ENCODE data around the gene LMO1. TPM values are rescaled to one million over a fixed set of nuclear protein-coding genes. Genes with fewer than 3 reads are reported as not detected.

Gene LMO1
- total RNA-seq, 1 experiment from 2014 or later: 0.27 TPM

DNA sequence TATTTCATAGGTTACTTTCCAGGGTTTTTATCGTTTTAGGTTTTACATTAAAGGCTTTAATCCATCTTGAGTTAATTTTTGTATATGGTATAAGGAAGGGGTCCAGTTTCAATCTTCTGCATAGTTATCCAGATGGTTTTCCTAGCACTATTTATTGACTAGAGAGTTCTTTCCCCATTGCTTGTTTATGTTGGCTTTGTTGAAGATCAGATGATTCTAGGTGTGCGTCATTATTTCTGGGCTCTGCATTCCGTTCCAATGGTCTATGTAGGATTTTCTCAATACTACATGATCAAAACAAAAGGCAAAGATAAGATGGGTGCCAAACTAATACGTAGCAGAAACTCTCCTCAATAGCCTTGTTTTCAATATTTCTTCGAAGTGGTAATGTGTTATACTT, 80.6 kb downstream of the LMO1 start:
- CTCF ChIA-PET: no interaction called here
- Histone ChIP-seq H4K20me1 (ENCODE audit: insufficient read depth) (no peaks in the 10 kb centered on the region), H3K4me2 (ENCODE audit: low read length) (no peak overlapping the region), H2AFZ (ENCODE audit: low read depth, low read length, poor library complexity, severe bottlenecking) (no peak overlapping the region), H3K4me3 (replicated peaks in 1 of 2; ENCODE audit: low read depth in 1 of 2, low read length in 2 of 2) (no peak overlapping the region), H3K27me3 (ENCODE audit: insufficient read depth, low read length) (no peaks in the 10 kb centered on the region), H3K27ac (ENCODE audit: low read depth, low read length) (no peak overlapping the region), H3K36me3 (ENCODE audit: control insufficient read depth in 1 of 2, insufficient read depth in 2 of 2, low read length in 2 of 2) (no peaks in the 10 kb centered on the region), H3K9ac (ENCODE audit: low read length) (no peak overlapping the region), H3K4me1 (ENCODE audit: control insufficient read depth in 1 of 2, insufficient read depth in 2 of 2, low read length in 2 of 2) (no peaks in the 10 kb centered on the region), H3K79me2 (ENCODE audit: insufficient read depth, low read length) (no peaks in the 10 kb centered on the region), H3K9me2 (ENCODE audit: insufficient read depth) (no peaks in the 10 kb centered on the region), H3K9me3 (ENCODE audit: control insufficient read depth in 1 of 2, insufficient read depth in 1 of 2, low read depth in 1 of 2, low read length in 2 of 2) (no peaks in the 10 kb centered on the region)
- TF ChIP-seq ZNF274 (IDR thresholded peaks at IDR 0.05; ENCODE audit: low read depth, low read length) (no peak), CTCF (IDR thresholded peaks at IDR 0.05 in 2 of 3, conservative IDR thresholded peaks at IDR 0.05 in 1 of 3; ENCODE audit: borderline replicate concordance in 1 of 3, insufficient read depth in 1 of 3, low read depth in 2 of 3, low read length in 2 of 3) (no peak), ELF1 (IDR thresholded peaks at IDR 0.05; ENCODE audit: borderline replicate concordance, low read depth) (no peak), ZBTB33 (IDR thresholded peaks at IDR 0.05; ENCODE audit: extremely low read depth, insufficient replicate concordance, low read length) (no peak), POLR2AphosphoS5 (IDR thresholded peaks at IDR 0.05; ENCODE audit: low read depth, low read length) (no peak), SRF (IDR thresholded peaks at IDR 0.05; ENCODE audit: low read depth) (no peak), JUND (IDR thresholded peaks at IDR 0.05) (no peak), CBX3 (IDR thresholded peaks at IDR 0.05; ENCODE audit: low read depth) (no peak), EZH2phosphoT487 (IDR thresholded peaks at IDR 0.05; ENCODE audit: borderline replicate concordance) (no peak), SIN3A (IDR thresholded peaks at IDR 0.05; ENCODE audit: low read depth) (no peak), CEBPB (IDR thresholded peaks at IDR 0.05; ENCODE audit: low read depth) (no peak), EGR1 (IDR thresholded peaks at IDR 0.05; ENCODE audit: low read depth) (no peak), TCF7L2 (IDR thresholded peaks at IDR 0.05; ENCODE audit: borderline replicate concordance, extremely low read depth, insufficient read depth, insufficient read length) (no peak)
- TF ChIP-seq, protein P1, sequence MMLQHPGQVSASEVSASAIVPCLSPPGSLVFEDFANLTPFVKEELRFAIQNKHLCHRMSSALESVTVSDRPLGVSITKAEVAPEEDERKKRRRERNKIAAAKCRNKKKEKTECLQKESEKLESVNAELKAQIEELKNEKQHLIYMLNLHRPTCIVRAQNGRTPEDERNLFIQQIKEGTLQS (IDR thresholded peaks at IDR 0.05): no peak
- no TSS peak for BruUV-seq (replicated peaks)
- RAD21 ChIA-PET (ENCODE audit: low non-redundant PET in 1 of 2, low total read pairs in 2 of 2, uncharacterized antibody in 2 of 2, unreplicated experiment in 2 of 2): no interaction called here
- intact Hi-C loops (cut with micrococcal nuclease): no loop called here
- DNase-seq (ENCODE audit: low read depth, low spot score): no peak
- POLR2A ChIA-PET: no interaction called here
- ATAC-seq: no peak

All from HCT116 (cell line).